HG03565 (cell line): ENCODE measurements around the gene GPBAR1.
A peak's percentile ranks its signal among the peaks of the same experiment; 100 is the strongest.

Experiments
- ATAC-seq: cut with Tn5 transposase; IDR thresholded peaks from one replicate; pipeline ENCODE4 v1.9.1; 2021; ENCODE audit warnings: mild to moderate bottlenecking, moderate library complexity; ENCODE audit not compliant: unreplicated experiment

GPBAR1 gene

DNA sequence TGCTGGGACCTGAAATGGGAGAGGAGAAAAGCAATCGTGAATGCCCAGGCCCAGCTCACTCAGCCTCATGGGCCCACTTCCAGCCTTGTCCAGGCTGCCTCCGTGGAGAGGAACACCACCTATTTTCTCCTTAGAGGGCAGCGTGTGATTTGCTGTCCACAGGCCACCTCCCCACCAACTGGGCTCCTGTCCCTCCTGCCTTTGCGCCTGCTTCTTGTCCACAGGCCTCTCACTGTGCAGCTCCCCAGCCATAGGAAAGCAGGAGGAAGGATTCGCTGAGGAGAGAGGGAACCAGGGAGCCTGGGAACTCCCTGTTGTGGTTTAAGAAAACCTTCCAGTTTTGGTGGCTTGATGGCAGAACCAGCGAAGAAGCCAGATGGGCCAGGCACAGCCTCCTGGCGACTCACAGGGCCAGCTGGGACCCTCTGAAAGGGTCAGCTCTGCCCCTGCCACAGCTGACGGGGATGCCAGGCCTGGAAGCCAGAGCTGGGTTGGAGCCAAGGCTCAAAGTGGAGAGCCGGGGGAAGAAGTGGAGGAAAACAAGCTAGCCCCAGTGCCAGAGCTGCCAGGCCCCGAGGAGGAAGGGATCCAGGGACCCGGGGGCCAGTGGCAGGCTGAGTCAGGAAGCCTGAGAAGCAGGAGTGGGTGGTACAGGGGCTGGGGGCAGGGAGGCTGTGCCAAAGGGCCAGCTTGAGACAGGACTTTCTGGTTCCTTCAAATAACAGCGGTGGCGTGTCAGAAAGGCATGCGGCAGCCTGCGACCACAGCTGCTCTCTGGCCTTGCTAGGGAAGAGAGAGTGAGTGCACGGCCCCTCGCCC, 21.6 kb downstream of the GPBAR1 start:
- no peak for ATAC-seq

DNA sequence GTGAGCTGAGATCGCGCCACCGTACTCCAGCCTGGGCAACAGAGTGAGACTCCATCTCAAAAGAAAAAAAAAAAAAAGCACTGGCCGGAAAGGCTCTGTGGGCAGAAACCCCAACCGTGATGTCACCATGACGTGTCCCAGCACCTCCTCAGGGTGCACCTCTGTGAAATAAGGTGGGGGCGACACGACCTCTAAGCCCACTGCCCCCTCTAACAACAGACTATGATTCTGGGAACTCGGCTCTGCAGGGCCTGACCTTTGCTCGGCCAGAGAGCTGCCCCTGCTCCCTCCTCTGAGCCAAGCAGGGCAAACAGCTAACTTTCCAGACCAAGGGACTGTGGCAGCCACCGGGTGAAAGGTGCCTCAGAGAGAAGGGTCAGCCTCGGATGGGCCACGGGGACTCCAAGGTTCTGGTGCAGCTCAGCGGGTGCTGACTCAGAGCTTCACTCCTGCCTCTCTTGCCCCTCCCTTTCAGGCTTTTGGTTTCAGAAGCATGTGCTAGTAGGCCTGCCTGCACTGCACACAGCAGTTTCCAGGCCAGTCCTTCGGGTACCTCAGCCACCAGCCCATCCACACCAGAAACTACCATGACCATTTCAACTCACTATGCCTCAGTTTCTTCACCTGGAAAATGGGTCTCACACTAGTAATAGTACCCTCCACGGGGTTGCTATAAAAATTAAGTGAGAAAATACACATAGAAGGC, 23.4 kb downstream of the GPBAR1 start:
- ATAC-seq = peak; percentile 42

DNA sequence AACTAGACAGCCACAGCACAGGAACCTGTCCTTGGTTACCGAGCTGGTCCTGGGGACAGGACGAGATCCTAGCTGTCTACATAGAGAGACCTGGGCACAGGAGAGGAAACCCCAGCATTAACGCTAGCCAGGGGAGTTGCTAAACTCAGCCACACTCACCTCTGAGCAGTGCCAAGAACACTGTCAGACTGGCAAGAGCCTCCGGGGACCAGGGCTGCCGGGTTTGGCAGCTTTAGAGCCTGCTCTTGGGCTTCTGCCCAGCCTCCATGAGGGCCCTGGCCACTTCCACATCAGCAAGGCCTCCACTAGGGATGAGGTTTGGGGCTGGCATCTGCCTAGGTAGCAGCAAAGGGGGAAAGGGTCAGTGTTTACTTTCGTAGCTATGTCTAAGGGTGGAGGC, 24.8 kb downstream of the GPBAR1 start:
- no peak for ATAC-seq

DNA sequence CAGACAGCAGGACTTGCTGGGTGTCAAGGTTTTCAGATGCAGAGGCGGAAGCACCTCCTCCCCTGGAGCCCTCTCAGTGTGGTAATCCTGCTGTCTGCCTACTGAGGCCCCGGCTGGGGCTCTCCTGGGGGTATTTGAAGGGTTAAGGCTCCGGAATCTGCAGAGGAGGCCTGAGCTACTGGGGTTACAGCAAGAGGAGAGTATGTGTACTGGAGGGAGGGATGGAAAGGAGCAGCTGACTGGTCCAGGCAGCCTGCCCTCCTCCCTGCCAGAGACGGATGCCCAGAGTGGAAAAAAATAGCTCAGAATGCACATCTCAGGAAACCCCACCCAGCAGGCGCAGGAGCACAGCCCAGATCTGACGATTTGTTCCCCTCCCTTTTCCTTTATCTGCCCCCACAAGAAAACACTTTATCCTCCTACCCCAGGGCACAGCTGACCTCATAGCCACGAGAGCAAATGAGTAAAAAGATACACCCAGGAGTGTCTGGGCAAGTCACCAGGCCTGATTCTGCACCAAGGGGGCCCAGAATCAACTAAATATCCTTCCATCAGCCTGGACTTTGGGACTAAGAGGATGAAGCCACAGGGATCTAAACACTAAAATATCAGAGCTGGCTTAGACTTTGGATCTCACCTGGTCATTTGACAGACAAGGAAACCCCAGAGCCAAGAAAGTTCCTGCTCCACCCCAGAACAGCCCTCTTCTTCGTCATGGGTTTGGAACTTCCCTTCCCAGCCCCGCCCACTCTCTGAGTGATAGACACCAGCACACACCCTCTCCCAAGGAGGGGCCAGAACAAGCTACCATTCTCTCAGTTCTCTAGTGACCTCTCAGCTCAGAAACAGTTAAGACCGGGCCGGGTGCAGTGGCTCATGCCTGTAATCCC, 26.0 kb downstream of the GPBAR1 start:
- ATAC-seq = peak; percentile 47

DNA sequence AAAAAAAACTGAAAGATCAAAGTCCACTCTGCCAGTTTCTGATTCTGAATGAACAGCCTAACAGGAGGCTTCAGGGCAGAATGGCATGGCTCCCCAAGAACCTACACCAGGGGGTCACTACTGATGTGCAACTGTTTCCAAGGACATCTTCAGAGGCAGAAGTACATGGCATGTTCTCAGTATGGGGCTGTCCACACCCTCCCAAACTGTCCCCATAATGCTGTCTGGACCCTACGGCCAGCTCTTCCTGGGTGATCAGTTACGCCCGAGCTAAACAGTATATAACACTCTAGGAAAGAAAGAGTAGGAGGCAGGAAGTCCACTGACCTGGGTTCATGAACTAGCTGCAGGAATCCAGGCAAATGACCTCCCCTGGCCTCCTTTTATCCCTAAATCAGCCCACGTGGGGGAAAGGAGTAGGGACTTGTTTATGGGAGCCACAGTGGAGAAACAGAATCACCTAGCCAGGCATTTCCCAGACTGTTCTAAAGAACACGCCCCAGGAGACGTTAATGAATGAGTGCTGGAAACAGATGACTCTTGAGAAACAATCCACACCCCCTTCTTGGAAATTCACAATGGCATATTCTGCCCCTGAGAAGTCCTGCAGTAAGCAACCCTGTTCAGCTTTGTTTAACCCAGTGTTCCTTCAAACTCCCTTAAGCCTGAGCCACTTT, 29.0 kb downstream of the GPBAR1 start:
- ATAC-seq = no peak

DNA sequence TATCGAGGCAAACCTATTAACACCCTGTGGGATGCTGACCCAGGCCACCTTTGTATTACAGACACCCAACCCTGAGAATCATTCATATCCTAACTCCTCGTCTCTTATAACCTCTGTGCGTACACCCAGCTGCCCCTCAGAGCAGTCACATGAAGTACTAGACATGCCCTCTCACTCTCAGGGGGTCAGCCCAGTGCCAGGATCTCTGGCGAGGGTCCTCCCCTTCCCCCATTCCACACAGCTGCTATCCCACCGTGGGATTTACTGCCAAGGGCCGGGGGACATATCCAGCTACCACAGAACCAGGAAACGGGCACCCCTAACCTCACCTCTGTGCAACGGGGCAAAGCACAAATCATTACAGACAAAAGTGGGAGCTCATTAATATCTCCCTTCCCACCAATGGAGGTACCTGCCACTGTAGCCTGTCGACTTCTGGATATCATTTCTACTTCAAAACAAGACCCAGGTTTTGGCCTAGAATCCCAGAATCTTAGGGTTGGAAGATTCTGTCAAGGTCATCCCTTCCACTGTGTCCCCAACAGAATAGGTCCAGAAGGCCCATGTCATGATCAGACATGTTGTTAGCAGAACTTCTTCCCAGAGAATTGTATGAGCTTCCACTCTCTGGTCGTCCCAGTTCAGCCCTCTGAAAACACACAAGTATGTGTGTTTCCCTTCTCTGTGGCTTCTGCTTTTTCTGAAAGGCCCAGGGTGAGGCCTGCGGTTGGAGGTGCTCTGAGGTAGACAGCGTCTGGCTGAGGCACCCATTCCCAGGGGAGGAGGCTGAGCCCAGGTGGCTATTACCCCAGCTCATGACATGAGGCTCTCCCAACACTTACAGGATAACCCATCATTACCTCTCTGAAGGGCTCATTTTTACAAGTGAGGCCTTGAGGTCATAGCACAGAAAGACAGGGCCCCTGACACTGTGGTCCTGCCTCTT, 29.8 kb downstream of the GPBAR1 start:
- peak; percentile 44 for ATAC-seq

DNA sequence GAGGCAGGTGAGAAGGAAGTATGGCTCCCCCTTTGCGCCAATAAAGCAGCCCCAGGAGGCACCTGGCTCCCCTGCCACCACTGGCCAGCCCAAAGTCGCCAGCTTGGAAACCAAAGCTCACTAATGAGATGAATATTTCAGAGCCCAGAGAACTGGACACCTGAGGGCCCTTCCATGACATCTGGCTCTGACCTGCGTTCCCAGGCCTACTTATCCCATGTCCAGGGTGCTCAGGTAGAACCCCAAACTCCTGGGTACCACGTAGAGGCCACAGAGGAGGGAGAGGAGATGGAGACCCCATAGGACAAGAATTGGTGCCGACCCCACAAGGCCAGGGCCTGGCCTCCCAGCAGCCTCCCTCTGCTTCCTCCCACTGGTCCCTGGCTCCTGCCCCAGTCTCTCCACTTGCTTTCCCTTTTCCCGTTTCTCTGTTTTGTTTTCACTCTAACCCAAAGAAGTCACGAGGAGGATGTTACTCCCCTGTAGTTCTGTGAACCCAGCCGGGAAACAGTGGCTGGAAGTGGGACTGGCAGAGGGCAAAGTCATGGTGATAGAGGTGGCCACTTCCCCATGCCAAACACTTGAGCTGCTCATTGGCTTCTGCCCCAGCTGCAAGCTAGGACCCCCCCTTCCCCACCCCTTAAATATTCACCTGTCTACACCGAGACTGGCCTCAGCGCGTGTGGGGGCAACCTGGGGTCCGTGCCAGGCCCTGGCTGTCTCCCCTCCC, 30.7 kb downstream of the GPBAR1 start:
- ATAC-seq = no peak

DNA sequence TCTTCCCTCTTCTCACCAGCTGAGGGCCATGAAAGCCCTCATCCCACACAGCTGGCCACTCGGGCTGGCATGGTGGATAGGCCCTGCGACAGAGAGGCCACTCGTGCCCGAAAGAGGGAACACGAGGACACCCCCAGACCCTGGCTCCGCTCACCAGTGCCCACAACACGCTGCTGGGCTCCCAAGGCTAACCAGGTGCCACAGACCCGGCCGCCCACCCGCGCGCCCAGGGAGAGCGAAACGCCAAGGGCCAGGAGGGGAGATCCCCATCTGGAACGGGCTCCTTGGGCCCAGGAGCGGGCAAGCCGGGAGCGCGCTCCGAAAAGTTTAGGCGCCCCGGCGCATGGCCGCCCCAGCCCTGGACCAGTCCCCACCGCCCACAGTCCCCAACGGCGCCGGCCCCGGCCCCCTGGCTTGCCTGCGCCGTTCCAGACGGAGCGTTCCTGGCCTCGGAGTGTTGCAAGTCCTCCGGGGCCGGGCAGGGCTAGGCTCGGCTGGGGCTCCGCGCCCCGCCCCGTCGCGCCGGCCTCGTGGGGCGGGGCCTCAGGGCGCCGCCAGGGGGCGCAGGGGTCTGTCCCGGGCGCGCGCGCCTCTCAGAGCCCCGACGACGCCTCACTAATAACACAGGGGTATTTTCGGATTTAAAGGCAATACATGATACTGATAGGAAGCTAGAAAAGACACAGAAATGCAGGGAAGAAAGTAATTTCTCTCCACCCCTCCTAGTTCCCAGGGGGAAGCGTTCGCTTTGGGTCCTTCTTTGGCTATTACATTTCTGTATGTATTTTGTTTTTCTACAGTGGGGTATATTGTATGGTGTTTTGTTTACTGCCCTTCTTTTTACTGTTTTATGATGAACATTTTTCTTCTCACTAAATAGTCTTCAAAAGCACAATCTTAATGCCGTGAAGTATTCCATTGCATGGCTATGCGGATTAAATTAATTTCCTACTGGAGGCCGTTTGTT, 31.5 kb downstream of the GPBAR1 start, which contains the start of gene TMBIM1:
TSS of gene TMBIM1 (minus strand) at position 456 of the 967 bp plus-strand sequence. CDS start 10,362 bp downstream, outside the sequence.
- peak; percentile 67 for ATAC-seq

DNA sequence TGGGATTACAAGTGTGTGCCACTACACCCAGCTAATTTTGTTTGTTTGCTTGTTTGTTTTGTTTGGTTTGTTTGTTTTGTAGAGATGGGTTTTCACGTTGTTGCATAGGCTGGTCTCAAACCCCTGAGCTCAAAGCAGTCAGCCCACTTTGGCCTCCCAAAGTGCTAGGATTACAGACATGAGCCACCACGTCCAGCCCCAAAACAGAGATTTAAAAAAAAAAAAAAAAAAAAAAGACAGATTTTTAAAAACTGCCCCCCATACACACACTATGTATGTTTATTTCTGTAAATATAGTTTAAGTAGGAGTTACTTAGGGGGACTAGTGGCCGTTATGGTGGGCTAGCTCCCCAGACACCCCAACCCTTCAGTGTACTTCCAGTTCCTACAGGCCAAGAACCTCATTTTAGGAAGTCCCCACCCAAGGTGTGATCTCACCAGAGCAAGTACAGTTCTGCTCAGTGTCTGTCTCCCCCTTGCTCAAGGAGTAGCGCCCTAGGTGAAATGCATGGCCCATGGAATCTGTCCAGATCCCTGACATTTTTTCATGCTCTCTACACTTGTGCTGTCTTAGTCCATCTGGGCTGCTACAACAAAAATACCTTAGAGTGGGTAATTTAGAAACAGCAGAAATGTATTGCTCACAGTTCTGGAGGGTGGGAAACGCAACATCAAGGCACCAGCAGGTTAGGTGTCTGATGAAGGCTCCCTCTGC, 33.1 kb downstream of the GPBAR1 start:
- ATAC-seq = no peak

DNA sequence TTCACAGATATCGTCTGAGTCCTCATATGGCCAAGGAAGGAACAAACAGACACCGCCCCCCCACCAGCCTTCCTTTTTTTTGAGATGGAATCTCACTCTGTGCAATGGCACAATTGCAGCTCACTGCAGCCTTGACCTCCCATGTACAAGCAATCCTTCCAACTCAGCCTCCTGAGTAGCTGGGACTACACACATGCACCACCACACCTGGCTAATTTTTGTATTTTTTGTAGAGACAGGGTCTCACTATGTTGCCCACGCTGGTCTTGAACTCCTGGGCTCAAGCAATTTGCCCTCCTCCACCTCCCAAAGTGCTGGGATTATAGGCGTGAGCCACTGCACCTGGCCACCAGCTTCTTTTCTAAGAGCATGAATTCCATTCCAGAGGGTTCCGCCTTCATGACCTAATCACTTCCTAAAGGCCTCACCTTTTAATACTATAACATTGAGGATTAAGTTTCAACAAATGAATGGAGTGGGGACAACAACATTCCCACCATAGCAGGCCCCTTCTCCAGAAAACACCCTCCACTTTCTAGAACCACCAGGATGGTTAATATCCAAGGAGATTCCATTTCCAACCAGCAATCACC, 33.7 kb downstream of the GPBAR1 start:
- ATAC-seq = no peak

DNA sequence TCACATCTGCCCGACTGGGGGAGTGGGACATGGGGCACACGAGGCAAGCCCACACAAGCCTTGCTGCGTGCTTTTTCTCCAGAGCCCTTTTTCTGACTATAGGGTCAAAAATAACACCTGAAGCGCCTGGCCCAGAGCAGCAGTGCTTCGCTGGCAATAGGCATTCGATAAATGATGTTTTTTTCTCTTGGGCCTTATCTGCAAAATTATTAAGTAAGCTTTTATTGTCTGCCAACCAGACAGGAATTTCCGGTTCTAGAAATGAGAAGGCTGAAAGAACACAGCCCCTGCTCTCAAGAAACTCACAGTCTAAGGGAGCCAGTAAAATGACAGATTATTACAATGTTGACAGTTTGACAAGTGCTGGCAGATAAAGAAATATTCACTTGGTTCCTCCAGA, 34.2 kb downstream of the GPBAR1 start:
- ATAC-seq = no peak

DNA sequence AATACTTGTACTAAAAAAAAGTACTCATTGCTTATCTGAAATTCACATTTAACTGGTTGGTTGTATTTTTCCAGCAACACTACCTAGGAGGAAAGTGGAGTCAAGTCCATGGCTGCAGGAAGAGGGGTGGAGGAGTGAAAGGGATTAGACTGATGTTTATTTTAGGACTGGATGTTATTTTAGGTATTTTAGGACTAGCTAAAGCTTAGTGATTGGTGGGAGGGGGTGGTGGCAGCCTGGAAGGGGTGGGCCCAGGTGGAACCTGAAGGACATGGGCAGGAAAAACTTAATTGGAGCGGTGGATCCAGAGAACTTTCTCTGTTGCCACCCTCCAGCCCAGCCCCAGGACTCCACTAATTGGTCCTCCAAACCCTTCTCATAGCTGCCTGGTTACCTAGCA, 35.4 kb downstream of the GPBAR1 start:
- no peak for ATAC-seq

DNA sequence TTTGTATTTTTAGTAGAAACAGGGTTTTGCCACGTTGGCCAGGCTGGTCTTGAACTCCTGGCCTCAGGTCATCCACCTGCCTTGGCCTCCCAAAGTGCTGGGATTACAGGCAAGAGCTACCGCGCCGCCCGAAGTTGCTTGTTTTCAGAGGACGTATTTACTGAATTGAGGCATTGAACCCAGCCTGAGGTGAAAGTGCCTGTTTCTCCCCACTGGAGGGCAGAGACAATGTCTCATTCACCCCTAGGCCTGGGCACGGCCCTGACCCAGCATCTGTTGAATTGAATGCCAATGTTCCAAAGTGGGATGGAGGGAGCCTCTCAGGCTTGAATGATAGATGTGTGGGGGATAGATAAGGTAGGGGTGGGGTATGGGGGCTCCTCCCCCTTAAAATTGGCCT, 36.0 kb downstream of the GPBAR1 start:
- ATAC-seq = no peak

DNA sequence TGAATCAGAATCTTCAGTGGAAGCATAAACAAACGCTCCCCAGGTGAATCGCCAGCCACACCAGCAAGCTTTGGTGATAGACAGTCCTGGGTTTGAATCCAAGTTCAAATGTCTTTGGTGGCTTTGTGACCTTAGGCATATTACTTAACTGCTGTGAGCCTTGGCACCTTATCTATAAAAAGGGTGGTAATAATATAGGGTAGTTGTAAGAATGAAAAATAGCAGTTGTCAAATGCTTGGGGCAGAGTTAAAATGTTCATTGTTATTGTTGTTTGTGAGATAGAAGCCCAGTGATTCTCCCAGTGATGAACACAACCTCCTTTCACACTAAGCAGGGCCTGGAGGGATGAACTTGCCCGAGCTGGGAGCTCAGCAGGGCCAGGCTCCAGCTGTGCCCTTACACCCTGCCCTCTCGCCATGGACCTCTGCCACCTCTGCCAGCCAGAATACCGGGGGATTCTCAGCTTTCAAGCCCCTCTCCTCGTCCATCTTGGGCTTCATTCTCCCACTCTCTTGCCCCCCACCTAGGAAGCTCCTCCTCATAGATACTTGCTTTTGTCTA, 37.6 kb downstream of the GPBAR1 start:
- no peak for ATAC-seq

DNA sequence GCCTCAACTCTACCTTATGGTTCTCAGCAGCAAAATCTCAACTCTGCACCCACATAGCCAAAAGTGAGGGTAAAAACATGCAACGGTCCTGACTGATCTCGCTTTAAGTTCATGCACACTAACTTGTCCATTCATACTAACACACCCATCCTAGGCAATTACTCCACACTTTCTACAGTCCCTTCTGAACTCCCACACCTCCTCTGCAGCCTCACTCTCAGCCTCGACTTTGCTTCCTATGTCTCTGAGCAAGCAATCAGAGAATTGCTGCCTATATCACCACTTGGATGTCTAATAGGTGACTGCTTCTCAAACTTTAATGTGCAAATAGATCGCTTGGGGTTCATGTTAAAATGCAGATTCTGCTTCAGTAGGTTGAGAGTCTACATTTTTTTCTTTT, 39.3 kb downstream of the GPBAR1 start:
- no peak for ATAC-seq

DNA sequence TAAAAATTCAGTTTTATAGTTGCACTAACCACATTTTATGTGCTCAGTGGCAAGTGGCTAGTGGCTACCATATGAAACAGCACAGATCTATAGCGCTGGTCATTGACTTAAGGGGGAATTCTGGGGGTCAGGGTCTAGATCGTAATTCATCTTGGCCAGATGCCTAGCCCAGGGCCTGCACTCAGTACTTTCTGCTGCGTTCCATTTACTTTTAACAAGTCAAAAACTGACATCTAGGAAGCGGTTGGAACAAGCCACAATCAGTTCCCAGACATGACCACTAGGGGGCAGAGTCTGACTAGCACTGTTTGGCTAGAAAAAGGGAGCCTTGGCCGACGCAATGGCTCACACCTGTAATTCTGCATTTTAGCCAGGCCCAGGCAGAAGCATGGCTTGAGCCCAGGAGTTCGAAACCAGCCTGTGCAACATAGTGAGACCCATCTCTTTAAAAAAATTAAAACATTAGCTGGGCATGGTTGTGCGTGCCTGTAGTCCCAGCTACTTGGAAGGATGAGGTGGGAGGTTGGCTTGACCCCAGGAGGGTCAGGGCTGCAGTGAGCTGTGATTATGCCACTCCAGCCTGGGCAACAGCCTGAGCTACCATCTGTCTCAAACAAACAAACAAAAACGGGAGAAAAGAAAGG, 40.5 kb downstream of the GPBAR1 start:
- ATAC-seq = peak; percentile 72
